Measurements from ENCODE around the gene ITFG1. TPM values are rescaled to one million over a fixed set of nuclear protein-coding genes. Genes with fewer than 3 reads are reported as not detected.
"Not testable (repeated sequence)": the region's sequence is repeated elsewhere in the genome, so short reads cannot be mapped to it uniquely, and the experiment has no call there.

The ITFG1 gene
- total and polyA plus RNA-seq, 4 experiments from 2014 or later, result 26.1 to 31.3 (median 28.3) TPM

DNA sequence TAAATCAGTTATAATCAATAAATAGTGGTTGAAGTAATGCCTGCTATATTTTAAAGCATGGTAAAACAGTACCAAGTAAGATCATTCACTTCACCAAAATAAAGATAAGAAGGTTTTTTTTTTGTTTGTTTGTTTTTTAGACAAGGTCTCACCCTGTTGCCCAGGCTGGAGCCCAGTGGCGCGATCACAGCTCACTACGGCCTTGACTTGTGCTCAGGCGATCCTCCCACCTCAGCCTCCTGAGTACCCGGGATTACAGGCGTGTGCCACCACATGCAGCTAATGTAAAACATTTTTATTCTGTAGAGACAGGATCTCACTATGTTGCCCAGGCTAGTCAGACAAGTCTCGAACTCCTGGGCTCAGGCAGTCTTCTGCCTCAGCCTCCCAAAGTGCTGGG is 232.6 kb downstream of the ITFG1 start:
- Histone ChIP-seq H3K9me3 (ENCODE audit: control insufficient read depth in 1 of 2, low read length in 2 of 2) (no peaks in the 10 kb centered on the region), H3K4me3 (ENCODE audit: low read length in 2 of 2) (no peak overlapping the region), H3K27me3 (ENCODE audit: insufficient read depth, low read length) (no peaks in the 10 kb centered on the region), H3K36me3 (ENCODE audit: insufficient read depth, low read length) (no peaks in the 10 kb centered on the region), H3K27ac (ENCODE audit: low read depth, low read length) (no peak overlapping the region), H3K4me1 (ENCODE audit: insufficient read depth, low read length) (no peaks in the 10 kb centered on the region)
- CTCF ChIA-PET (ENCODE audit: partially characterized antibody), result no interaction called here
- Mint-ChIP-seq H3K4me3 (no peak overlapping the region), H3K36me3 (peaks cover 42 to 64% of the 10 kb centered on the region in 2 donors), H3K27me3 (no peaks in the 10 kb centered on the region), H3K9me3 (peaks cover 0 to 5% (median 0%) of the 10 kb centered on the region in 8 donors), H3K27ac (no peak overlapping the region), H3K4me1 (no peaks in the 10 kb centered on the region)
- no peak for DNase-seq
- intact Hi-C loops (cut with micrococcal nuclease), result no loop called here
- POLR2A ChIA-PET (ENCODE audit: partially characterized antibody), result no interaction called here

DNA sequence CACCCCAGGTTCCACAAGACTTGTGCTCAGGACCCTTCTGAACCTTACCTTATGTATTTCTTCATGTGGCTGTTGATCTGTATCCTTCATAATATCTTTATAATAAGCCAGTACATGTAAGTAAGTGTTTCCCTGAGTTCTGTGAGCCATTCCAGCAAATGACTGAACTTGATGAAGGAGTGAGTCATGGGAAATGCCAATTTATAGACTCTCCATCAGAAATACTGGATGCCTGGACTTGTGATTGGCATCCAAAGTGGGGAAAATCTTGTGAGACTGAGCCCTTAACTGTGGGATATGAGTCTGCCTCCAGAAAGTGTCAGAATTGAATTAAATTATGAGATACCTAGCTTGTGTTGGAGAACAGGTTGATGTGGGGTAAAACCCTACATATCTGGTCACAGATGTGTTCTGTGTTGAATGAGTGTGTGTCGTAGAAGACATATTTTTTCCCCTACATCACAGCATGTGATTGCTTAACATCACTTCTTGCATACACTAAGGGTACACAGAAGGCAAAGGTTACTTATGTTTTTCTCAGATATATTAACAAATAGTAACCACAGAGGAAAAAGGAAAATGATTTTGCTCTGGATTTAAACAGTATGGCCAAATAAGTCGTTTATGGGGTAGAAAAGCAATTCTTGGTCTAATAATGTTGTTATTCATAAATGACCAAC is 247.0 kb downstream of the ITFG1 start:
- no peaks in the 10 kb centered on the region for H3K9me3 Mint-ChIP-seq
- H3K27me3 Mint-ChIP-seq, result no peaks in the 10 kb centered on the region
- ChIA-PET CTCF (ENCODE audit: partially characterized antibody) (no interaction called here), POLR2A (ENCODE audit: partially characterized antibody) (no interaction called here)
- H3K4me3 Mint-ChIP-seq, result no peak overlapping the region
- H3K9me3 ChIP-seq (ENCODE audit: control insufficient read depth in 1 of 2, low read length in 2 of 2), result no peaks in the 10 kb centered on the region
- no peaks in the 10 kb centered on the region for H3K27me3 ChIP-seq (ENCODE audit: insufficient read depth, low read length)
- H3K27ac Mint-ChIP-seq, result no peak overlapping the region
- intact Hi-C loops (cut with micrococcal nuclease), result no loop called here
- H3K36me3 Mint-ChIP-seq, result peaks cover 31 to 50% of the 10 kb centered on the region in 2 donors
- peaks cover 5% of the 10 kb centered on the region for H3K36me3 ChIP-seq (ENCODE audit: insufficient read depth, low read length)
- no peak overlapping the region for H3K4me3 ChIP-seq (ENCODE audit: low read length in 2 of 2)
- H3K4me1 ChIP-seq (ENCODE audit: insufficient read depth, low read length), result no peaks in the 10 kb centered on the region
- peaks cover 0 to 5% (median 0%) of the 10 kb centered on the region in 4 donors for H3K4me1 Mint-ChIP-seq
- no peak for DNase-seq
- no peak overlapping the region for H3K27ac ChIP-seq (ENCODE audit: low read depth, low read length)

DNA sequence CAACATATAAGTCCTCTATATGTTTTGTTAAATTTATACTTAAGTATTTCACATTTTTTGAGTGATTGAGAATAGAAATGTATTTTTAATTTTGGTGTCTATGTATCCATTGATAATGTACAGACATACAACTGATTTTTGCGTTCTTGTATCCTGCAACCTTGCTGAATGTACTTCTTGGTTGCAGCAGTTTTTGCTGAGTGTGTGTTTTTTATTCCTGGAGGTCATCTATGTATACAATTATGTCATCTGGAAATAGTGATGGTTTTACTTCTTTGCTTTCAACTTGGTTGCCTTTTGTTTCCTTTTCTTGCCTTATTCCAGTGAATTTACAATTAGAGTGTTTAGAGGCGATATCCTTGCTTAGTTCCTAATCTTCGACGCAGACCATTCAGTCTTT is 249.6 kb downstream of the ITFG1 start:
- H3K4me3 Mint-ChIP-seq, result no peak overlapping the region
- Histone ChIP-seq H3K27me3 (ENCODE audit: insufficient read depth, low read length) (no peaks in the 10 kb centered on the region), H3K4me3 (ENCODE audit: low read length in 2 of 2) (no peak overlapping the region), H3K4me1 (ENCODE audit: insufficient read depth, low read length) (no peaks in the 10 kb centered on the region), H3K27ac (ENCODE audit: low read depth, low read length) (no peak overlapping the region), H3K36me3 (ENCODE audit: insufficient read depth, low read length) (no peaks in the 10 kb centered on the region), H3K9me3 (ENCODE audit: control insufficient read depth in 1 of 2, low read length in 2 of 2) (no peaks in the 10 kb centered on the region)
- ChIA-PET CTCF (ENCODE audit: partially characterized antibody) (no interaction called here), POLR2A (ENCODE audit: partially characterized antibody) (no interaction called here)
- H3K9me3 Mint-ChIP-seq, result no peaks in the 10 kb centered on the region
- intact Hi-C loops (cut with micrococcal nuclease), result no loop called here
- no peaks in the 10 kb centered on the region for H3K27me3 Mint-ChIP-seq
- no peak for DNase-seq
- peaks cover 0 to 5% (median 0%) of the 10 kb centered on the region in 4 donors for H3K4me1 Mint-ChIP-seq
- H3K36me3 Mint-ChIP-seq, result peaks cover 22 to 36% of the 10 kb centered on the region in 2 donors
- H3K27ac Mint-ChIP-seq, result no peak overlapping the region

DNA sequence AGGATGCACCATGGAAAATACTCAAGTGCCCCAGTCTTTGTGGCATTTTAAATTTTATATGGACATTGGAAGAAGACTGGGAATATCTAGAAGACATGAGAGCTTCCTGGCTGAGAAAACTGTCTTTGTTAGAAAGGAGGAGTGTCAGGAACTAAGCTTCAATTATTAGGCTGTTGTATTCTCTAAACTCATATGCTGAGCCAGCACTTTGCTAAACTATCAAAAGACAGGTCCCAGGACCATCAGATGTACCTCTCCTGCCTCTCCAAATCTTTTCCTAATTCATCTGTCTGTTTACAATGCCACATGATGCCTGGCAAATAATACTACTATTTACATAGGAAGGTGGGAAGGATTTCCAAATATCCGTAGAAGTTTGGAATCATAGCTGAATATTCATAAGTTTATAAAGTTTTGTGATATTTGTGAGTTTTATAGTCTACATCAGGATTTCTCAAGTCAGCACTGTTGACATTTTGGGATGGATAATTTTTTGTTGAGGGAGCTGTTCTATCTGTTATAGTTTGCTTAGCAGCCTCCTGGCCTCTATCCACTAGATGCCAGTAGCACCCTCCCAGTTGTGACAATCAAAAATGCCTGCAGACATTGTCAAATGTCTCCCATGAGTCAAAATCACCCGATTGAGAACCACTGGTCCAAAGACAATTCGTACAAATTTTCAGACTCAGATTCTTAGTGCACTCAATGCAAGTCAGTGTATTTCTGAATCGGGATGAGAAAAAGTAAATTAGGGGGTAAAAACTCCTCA is 255.9 kb downstream of the ITFG1 start:
- POLR2A ChIA-PET (ENCODE audit: partially characterized antibody), result no interaction called here
- H3K4me3 Mint-ChIP-seq, result no peak overlapping the region
- no peaks in the 10 kb centered on the region for H3K4me1 ChIP-seq (ENCODE audit: insufficient read depth, low read length)

DNA sequence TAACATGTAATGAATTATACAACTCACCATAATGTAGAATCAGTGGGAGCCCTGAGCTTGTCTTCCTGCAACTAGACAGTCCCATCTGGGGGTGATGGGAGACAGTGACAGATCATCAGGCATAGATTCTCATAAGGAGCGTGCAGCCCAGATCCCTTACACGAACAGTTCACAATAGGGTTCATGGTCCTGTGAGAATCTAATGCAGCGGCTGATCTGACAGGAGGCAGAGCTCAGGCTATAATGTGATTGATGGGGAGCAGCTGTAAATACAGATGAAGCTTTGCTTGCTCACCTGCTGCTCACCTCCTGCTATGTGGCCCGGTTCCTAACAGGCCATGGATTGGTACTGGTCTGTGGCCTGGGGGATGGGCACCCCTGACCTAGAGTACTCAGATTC is 257.4 kb downstream of the ITFG1 start:
- H3K9me3 ChIP-seq (ENCODE audit: control insufficient read depth in 1 of 2, low read length in 2 of 2); CTCF ChIA-PET (ENCODE audit: partially characterized antibody); H3K36me3 ChIP-seq (ENCODE audit: insufficient read depth, low read length): not testable (repeated sequence)

More for the DNA sequence above, 255.9 kb downstream of the ITFG1 start:
- Histone ChIP-seq H3K4me3 (ENCODE audit: low read length in 2 of 2) (no peak overlapping the region), H3K27me3 (ENCODE audit: insufficient read depth, low read length) (no peaks in the 10 kb centered on the region), H3K36me3 (ENCODE audit: insufficient read depth, low read length) (no peaks in the 10 kb centered on the region), H3K27ac (ENCODE audit: low read depth, low read length) (no peak overlapping the region), H3K9me3 (ENCODE audit: control insufficient read depth in 1 of 2, low read length in 2 of 2) (no peaks in the 10 kb centered on the region)
- intact Hi-C loops (cut with micrococcal nuclease), result no loop called here
- DNase-seq, result no peak
- CTCF ChIA-PET (ENCODE audit: partially characterized antibody), result no interaction called here
- no peaks in the 10 kb centered on the region for H3K4me1 Mint-ChIP-seq
- H3K27me3 Mint-ChIP-seq, result no peaks in the 10 kb centered on the region
- H3K27ac Mint-ChIP-seq, result no peak overlapping the region
- no peaks in the 10 kb centered on the region for H3K9me3 Mint-ChIP-seq
- H3K36me3 Mint-ChIP-seq, result peaks cover 2 to 10% of the 10 kb centered on the region in 2 donors

DNA sequence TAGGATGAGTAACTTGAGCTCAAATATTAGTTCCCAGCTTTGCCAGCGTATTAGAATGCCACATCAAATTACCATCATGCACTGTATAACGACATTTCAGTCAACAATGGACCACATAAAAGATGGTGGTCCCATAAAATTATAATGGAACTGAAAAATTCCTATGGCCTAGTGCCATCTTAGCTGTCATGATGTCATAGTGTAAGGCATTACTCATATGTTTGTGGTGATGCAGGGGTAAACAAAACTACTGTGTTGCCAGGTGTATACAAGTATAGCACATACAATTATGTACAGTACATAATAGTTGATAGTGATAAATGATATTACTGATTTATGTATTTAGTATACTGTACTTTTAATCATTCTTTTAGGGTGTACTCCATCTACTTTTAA is 262.7 kb downstream of the ITFG1 start:
- Histone ChIP-seq H3K4me3 (ENCODE audit: low read length in 2 of 2) (no peak overlapping the region), H3K9me3 (ENCODE audit: control insufficient read depth in 1 of 2, low read length in 2 of 2) (no peaks in the 10 kb centered on the region), H3K27me3 (ENCODE audit: insufficient read depth, low read length) (no peaks in the 10 kb centered on the region), H3K36me3 (ENCODE audit: insufficient read depth, low read length) (no peaks in the 10 kb centered on the region), H3K27ac (ENCODE audit: low read depth, low read length) (no peak overlapping the region), H3K4me1 (ENCODE audit: insufficient read depth, low read length) (no peaks in the 10 kb centered on the region)
- Mint-ChIP-seq H3K4me1 (no peaks in the 10 kb centered on the region), H3K27me3 (no peaks in the 10 kb centered on the region), H3K36me3 (peaks cover 7 to 32% of the 10 kb centered on the region in 2 donors), H3K9me3 (no peaks in the 10 kb centered on the region), H3K4me3 (no peak overlapping the region), H3K27ac (no peak overlapping the region)
- DNase-seq, result no peak
- intact Hi-C loops (cut with micrococcal nuclease), result no loop called here
- ChIA-PET CTCF (ENCODE audit: partially characterized antibody) (no interaction called here), POLR2A (ENCODE audit: partially characterized antibody) (no interaction called here)

More for the DNA sequence above, 257.4 kb downstream of the ITFG1 start:
- H3K4me3 ChIP-seq (ENCODE audit: low read length in 2 of 2); DNase-seq; H3K4me1 ChIP-seq (ENCODE audit: insufficient read depth, low read length); intact Hi-C loops (cut with micrococcal nuclease); H3K4me3 Mint-ChIP-seq; H3K4me1 Mint-ChIP-seq; POLR2A ChIA-PET (ENCODE audit: partially characterized antibody); H3K27ac ChIP-seq (ENCODE audit: low read depth, low read length); H3K27me3 Mint-ChIP-seq; H3K27me3 ChIP-seq (ENCODE audit: insufficient read depth, low read length); H3K9me3 Mint-ChIP-seq: not testable (repeated sequence)
- H3K27ac Mint-ChIP-seq, result peak overlapping the region in 1 of 7 donors; percentile 6
- H3K36me3 Mint-ChIP-seq, result peaks cover 2 to 10% of the 10 kb centered on the region in 2 donors

DNA sequence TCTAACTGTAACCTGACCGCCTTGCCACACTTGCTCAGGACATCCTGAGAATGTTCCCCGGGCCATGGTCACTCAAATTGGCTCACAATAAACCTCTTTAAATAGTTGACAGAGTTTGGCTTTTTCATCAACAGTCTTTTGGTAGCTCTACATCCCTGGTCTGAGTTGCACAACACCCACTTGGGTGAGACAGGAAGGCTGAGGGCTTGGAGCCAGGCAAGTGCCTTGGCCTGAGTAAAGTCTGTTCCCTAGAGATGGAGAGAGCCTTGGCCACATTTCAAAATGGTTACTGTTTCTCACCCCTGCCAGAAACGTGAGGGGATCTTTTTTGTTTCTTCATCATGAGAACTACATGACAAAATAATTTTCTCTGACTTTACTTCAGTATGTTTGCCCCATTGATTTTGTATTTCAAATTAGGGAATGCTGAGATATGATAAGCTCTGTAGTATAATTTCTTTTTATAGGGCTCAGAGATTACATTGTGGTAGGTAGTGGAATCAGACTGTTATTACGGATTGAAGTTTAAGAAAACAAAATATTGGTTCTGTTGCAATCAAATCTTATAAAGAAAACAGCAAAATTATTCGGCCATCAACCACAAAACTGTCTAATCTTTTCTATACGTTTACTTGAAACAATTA is 263.2 kb downstream of the ITFG1 start:
- Mint-ChIP-seq H3K4me1 (no peaks in the 10 kb centered on the region), H3K36me3 (peaks cover 10 to 34% of the 10 kb centered on the region in 2 donors), H3K9me3 (no peaks in the 10 kb centered on the region), H3K27ac (no peak overlapping the region), H3K27me3 (no peaks in the 10 kb centered on the region), H3K4me3 (no peak overlapping the region)
- POLR2A ChIA-PET (ENCODE audit: partially characterized antibody), result no interaction called here
- no peak overlapping the region for H3K4me3 ChIP-seq (ENCODE audit: low read length in 2 of 2)
- no peaks in the 10 kb centered on the region for H3K4me1 ChIP-seq (ENCODE audit: insufficient read depth, low read length)
- H3K27ac ChIP-seq (ENCODE audit: low read depth, low read length), result no peak overlapping the region
- intact Hi-C loops (cut with micrococcal nuclease), result no loop called here
- H3K36me3 ChIP-seq (ENCODE audit: insufficient read depth, low read length), result no peaks in the 10 kb centered on the region
- no peaks in the 10 kb centered on the region for H3K9me3 ChIP-seq (ENCODE audit: control insufficient read depth in 1 of 2, low read length in 2 of 2)
- no peaks in the 10 kb centered on the region for H3K27me3 ChIP-seq (ENCODE audit: insufficient read depth, low read length)
- CTCF ChIA-PET (ENCODE audit: partially characterized antibody), result no interaction called here
- no peak for DNase-seq
